Tibial artery (tissue), 4 donors: Measurements from ENCODE around the gene ANGEL2.

Experiments
- DNase-seq, 2 donors: peaks; one replicate each; pipeline ENCODE4 v3.0.0-alpha.2; 2019
- H3K27ac ChIP-seq, 2 donors: fragments of 200-600 bp; sonication (generic) in 1 of 2; 1 replicate in 1 of 2; 2 replicates in 1 of 2; pipeline ENCODE4 v1.5.1; 2018 to 2019; ENCODE audit warnings: mild to moderate bottlenecking in 1 of 2
- H3K27me3 ChIP-seq, 2 donors: fragments of 200-600 bp; sonication (generic) in 1 of 2; one replicate each; pipeline versions ENCODE4 v1.5.1 to v1.6.0; 2016 to 2019
- H3K36me3 ChIP-seq, 3 donors: fragments of 200-600 bp; sonication (generic) in 2 of 3; one replicate each; pipeline ENCODE4 v1.5.1; 2016 to 2019; ENCODE audit warnings: mild to moderate bottlenecking in 2 of 3
- H3K4me1 ChIP-seq, 4 donors: fragments of 200-600 bp; sonication (generic) in 2 of 4; 1 replicate in 3 of 4; 2 replicates in 1 of 4; pipeline ENCODE4 v1.5.1; 2016 to 2019
- H3K4me3 ChIP-seq, 2 donors: fragments of 200-600 bp; sonication (generic) in 1 of 2; 1 replicate in 1 of 2; 2 replicates in 1 of 2; pipeline ENCODE4 v1.5.1; 2018 to 2019; ENCODE audit warnings: mild to moderate bottlenecking in 2 of 2
- H3K9me3 ChIP-seq, 3 donors: fragments of 200-600 bp; sonication (generic) in 1 of 3; one replicate each; pipeline ENCODE4 v1.5.1; 2016 to 2019
- CTCF ChIP-seq, 2 experiments: fragments of 200-600 bp in 1 of 2; fragments of 450-650 bp in 1 of 2; IDR thresholded peaks; one replicate each; pipeline ENCODE4 v1.5.1; 2017 to 2019; ENCODE audit warnings: antibody characterized with exemption in 2 of 2, mild to moderate bottlenecking in 1 of 2, moderate library complexity in 1 of 2
- intact Hi-C: fragments of 100-400 bp; cut with DNase I; formaldehyde crosslinking; loops from one replicate; pipeline ENCODE4 v1.15.0; 2023; ENCODE audit warnings: low total_unique reads

ANGEL2 gene

DNA sequence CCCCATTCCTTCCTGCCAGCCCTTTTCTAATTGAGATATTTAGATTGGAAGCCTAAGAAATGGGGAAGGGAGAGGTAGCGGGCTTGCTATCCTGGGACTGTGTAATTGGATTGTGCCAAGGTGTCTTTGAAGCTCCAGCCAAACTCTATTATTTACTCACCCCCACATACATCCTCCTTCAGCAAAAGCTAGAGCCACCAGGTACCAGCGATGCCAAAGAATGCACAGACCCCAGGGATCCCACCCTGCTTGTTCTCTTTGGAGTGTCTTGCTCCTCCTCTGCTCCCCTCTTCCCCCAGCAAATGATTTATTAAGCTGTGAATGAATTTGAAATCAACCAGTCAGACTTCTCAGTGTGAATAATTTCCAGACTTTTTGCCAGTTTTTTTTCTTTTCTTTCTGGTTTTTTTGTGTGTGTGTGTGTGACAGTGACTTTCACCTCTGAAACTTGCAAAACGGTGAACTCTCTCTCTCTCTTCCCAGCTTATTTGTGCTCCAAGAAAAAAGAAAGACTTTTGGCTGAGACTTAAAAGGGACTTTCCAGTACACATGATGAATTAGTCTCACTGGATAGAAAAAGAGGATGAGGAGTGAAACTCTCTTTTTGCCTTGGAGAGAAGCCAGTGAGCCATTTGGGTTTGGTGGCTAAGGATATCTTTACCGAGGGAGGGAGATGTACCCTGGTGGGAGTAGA is 63.6 kb downstream of the ANGEL2 start:
- H3K4me3 ChIP-seq, result peak overlapping the region in 1 of 2 donors; percentile 61

GRCh38 chr1:212951126-212951946 is 64.3 kb downstream of the ANGEL2 start:
- peaks cover 0 to 15% of the 10 kb centered on the region in 2 donors for H3K27me3 ChIP-seq
- intact Hi-C loops, result no loop called here
- peak overlapping the region; percentile 45 to 61 for H3K4me3 ChIP-seq
- no peak for TF ChIP-seq CTCF (IDR thresholded peaks at IDR 0.05)
- H3K4me1 ChIP-seq, result peaks cover 0 to 20% (median 11%) of the 10 kb centered on the region in 4 donors
- DNase-seq, result no peak
- H3K27ac ChIP-seq, result no peak overlapping the region
- no peaks in the 10 kb centered on the region for H3K9me3 ChIP-seq
- H3K36me3 ChIP-seq, result no peaks in the 10 kb centered on the region

More for the DNA sequence above, 63.6 kb downstream of the ANGEL2 start:
- Histone ChIP-seq H3K4me1 (peaks cover 0 to 20% (median 11%) of the 10 kb centered on the region in 4 donors), H3K36me3 (no peaks in the 10 kb centered on the region), H3K9me3 (no peaks in the 10 kb centered on the region), H3K27me3 (peaks cover 0 to 15% of the 10 kb centered on the region in 2 donors), H3K27ac (no peak overlapping the region)
- no peak for DNase-seq
- TF ChIP-seq CTCF (IDR thresholded peaks at IDR 0.05), result no peak
- intact Hi-C loops, result no loop called here

- H3K4me3 ChIP-seq, result peak within 1 kb of the TSS; percentile 45 to 61
- H3K27me3 ChIP-seq, result peaks cover 0 to 15% of the 10 kb centered on the region in 2 donors
- no peaks in the 10 kb centered on the region for H3K36me3 ChIP-seq
- peak; percentile 79 to 90 for DNase-seq
- peaks cover 0 to 20% (median 11%) of the 10 kb centered on the region in 4 donors for H3K4me1 ChIP-seq
- intact Hi-C loops, result no loop called here
- H3K27ac ChIP-seq, result no peak within 1 kb of the TSS
- no peak for TF ChIP-seq CTCF (IDR thresholded peaks at IDR 0.05)
- no peaks in the 10 kb centered on the region for H3K9me3 ChIP-seq
Observed at GRCh38 chr1:212950243-212951125, 65.2 kb downstream of the ANGEL2 start, which contains the start of gene VASH2. TSS of gene VASH2 (plus strand) at chr1:212950541. CDS start at chr1:212951543, 1,002 bp downstream.

- DNase-seq, result no peak
- Histone ChIP-seq H3K27ac (no peak overlapping the region), H3K4me1 (peaks cover 0 to 20% (median 11%) of the 10 kb centered on the region in 4 donors), H3K9me3 (no peaks in the 10 kb centered on the region), H3K36me3 (no peaks in the 10 kb centered on the region), H3K4me3 (peak overlapping the region; percentile 45 to 61), H3K27me3 (peaks cover 0 to 15% of the 10 kb centered on the region in 2 donors)
- intact Hi-C loops, result no loop called here
- TF ChIP-seq CTCF (IDR thresholded peaks at IDR 0.05), result no peak
Observed at GRCh38 chr1:212949771-212950170, 65.9 kb downstream of the ANGEL2 start.

DNA sequence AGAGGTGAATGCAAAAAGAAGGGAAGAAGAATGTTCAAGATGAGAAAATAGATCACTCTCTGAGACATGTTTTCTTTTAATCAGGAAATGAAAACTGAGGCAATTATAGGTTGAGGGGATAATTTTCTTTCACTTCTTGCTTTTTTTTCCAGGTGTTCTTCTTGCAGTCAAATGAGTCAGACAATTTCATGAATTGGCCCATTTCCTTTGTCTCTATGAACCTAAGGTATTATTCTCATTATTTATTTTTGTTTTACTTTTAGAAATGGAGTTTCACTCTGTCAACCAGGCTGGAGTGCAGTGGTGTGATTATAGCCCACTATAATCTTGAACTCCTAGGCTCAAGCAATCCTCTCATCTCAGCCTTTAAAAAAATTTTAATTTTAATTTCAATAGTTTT is 68.8 kb downstream of the ANGEL2 start:
- H3K9me3 ChIP-seq, result no peaks in the 10 kb centered on the region
- DNase-seq, result no peak
- peaks cover 0 to 15% of the 10 kb centered on the region in 2 donors for H3K27me3 ChIP-seq
- TF ChIP-seq CTCF (IDR thresholded peaks at IDR 0.05), result no peak
- peaks cover 0 to 16% (median 11%) of the 10 kb centered on the region in 4 donors for H3K4me1 ChIP-seq
- intact Hi-C loops, result no loop called here
- H3K36me3 ChIP-seq, result no peaks in the 10 kb centered on the region
- H3K4me3 ChIP-seq, result no peak overlapping the region
- no peak overlapping the region for H3K27ac ChIP-seq
